A549 (cell line): ENCODE data around the gene LCNL1. TPM values are rescaled to one million over a fixed set of nuclear protein-coding genes. Genes with fewer than 3 reads are reported as not detected.
A peak's percentile ranks its signal among the peaks of the same experiment; 100 is the strongest.

ENCODE experiments used
- ATOH8 ChIP-seq: fragments of 250-450 bp; sonication (Bioruptor Pico); IDR thresholded peaks from 2 replicates; pipeline ENCODE4 v1.5.0; 2020; ENCODE audit warnings: low read depth, mild to moderate bottlenecking, moderate library complexity
- BCL3 ChIP-seq: fragments of >200 bp; sonication (Bioruptor Twin); formaldehyde crosslinking; IDR thresholded peaks from 3 replicates; pipeline ENCODE4 v1.6.1; 2016
- CBX8 ChIP-seq: fragments of 200-600 bp; sonication (generic); IDR thresholded peaks from 2 replicates; pipeline ENCODE4 v1.6.1; 2016
- CEBPB ChIP-seq, 2 experiments: fragments of >200 bp in 1 of 2; sonication (Bioruptor Twin) in 1 of 2; formaldehyde crosslinking in 1 of 2; IDR thresholded peaks; 2 replicates each; pipeline ENCODE4 v1.6.1; 2012 to 2016
- E2F6 ChIP-seq: IDR thresholded peaks from 2 replicates; pipeline ENCODE4 v1.6.1; 2012; ENCODE audit warnings: low read depth, borderline replicate concordance
- EHF ChIP-seq: fragments of 250-450 bp; sonication (Bioruptor Pico); IDR thresholded peaks from 2 replicates; pipeline ENCODE4 v1.5.0; 2020; ENCODE audit warnings: mild to moderate bottlenecking
- EHMT2 ChIP-seq: fragments of 200-600 bp; sonication (generic); IDR thresholded peaks from 2 replicates; pipeline ENCODE4 v1.6.1; 2016; ENCODE audit warnings: antibody characterized with exemption, low read depth, mild to moderate bottlenecking, moderate library complexity
- ESRRA ChIP-seq: fragments of 150-350 bp; IDR thresholded peaks from 2 replicates; pipeline ENCODE4 v1.6.1; 2014; ENCODE audit warnings: mild to moderate bottlenecking, low read length, borderline replicate concordance
- FOSB ChIP-seq: fragments of 250-450 bp; sonication (Bioruptor Pico); IDR thresholded peaks from 2 replicates; pipeline ENCODE4 v1.5.0; 2020; ENCODE audit warnings: mild to moderate bottlenecking, moderate library complexity
- FOSL2 ChIP-seq, 2 experiments: fragments of 450-650 bp in 1 of 2; fragments of >200 bp in 1 of 2; sonication (Bioruptor Twin) in 1 of 2; formaldehyde crosslinking; IDR thresholded peaks; 2 replicates each; pipeline versions ENCODE4 v1.5.0 to v1.6.1; 2016 to 2020; ENCODE audit warnings: mild to moderate bottlenecking in 1 of 2, moderate library complexity in 1 of 2
- GATA3 ChIP-seq: IDR thresholded peaks from 2 replicates; pipeline ENCODE4 v1.6.1; 2012; ENCODE audit warnings: borderline replicate concordance
- HES2 ChIP-seq: fragments of >200 bp; sonication (Bioruptor Twin); formaldehyde crosslinking; IDR thresholded peaks from 2 replicates; pipeline ENCODE4 v1.6.1; 2016
- HMGXB4 ChIP-seq: fragments of 250-450 bp; sonication (Bioruptor Pico); IDR thresholded peaks from 2 replicates; pipeline ENCODE4 v1.5.0; 2021; ENCODE audit warnings: mild to moderate bottlenecking, moderate library complexity, borderline replicate concordance
- MAX ChIP-seq: IDR thresholded peaks from 2 replicates; pipeline ENCODE4 v1.6.1; 2012
- NR3C1 ChIP-seq: fragments of >200 bp; sonication (Bioruptor Twin); formaldehyde crosslinking; IDR thresholded peaks from 3 replicates; pipeline ENCODE4 v1.6.1; 2017
- PBX3 ChIP-seq: IDR thresholded peaks from 2 replicates; pipeline ENCODE4 v1.6.1; 2012
- RARB ChIP-seq: fragments of 250-450 bp; sonication (Bioruptor Pico); IDR thresholded peaks from 2 replicates; pipeline ENCODE4 v1.8.0; 2021; ENCODE audit warnings: mild to moderate bottlenecking, moderate library complexity
- RFX5 ChIP-seq: fragments of 450-650 bp; IDR thresholded peaks from 2 replicates; pipeline ENCODE4 v1.7.1; 2014; ENCODE audit warnings: antibody characterized with exemption, mild to moderate bottlenecking, moderate library complexity
- RNF2 ChIP-seq: fragments of 200-600 bp; sonication (generic); IDR thresholded peaks from 2 replicates; pipeline ENCODE4 v1.6.1; 2016; ENCODE audit warnings: low read depth, mild to moderate bottlenecking, antibody characterized with exemption, moderate library complexity, borderline replicate concordance
- ZC3H11A ChIP-seq: fragments of 450-650 bp; IDR thresholded peaks from 2 replicates; pipeline ENCODE4 v1.6.1; 2014; ENCODE audit warnings: antibody characterized with exemption, mild to moderate bottlenecking
- ZNF302 ChIP-seq: fragments of 250-450 bp; sonication (Bioruptor Pico); IDR thresholded peaks from 2 replicates; pipeline ENCODE4 v1.9.0; 2021; ENCODE audit warnings: inconsistent platforms, mild to moderate bottlenecking, moderate library complexity
- ZSCAN20 ChIP-seq: fragments of 250-450 bp; sonication (Bioruptor Pico); IDR thresholded peaks from 2 replicates; pipeline ENCODE4 v1.8.0; 2022; ENCODE audit warnings: mild to moderate bottlenecking, moderate library complexity
- polyA plus RNA-seq, 4 experiments: library from polyadenylated mRNA; depleted of rRNA in 3 of 4; stranded (reverse); fragments of >200 nt; fragmentation: RNase III in 1 of 4; extraction: RNeasy Plus Mini Kit Qiagen cat#74134 plus additional on column Dnase treatment in 1 of 4; gene quantifications; 2 replicates in 3 of 4; 3 replicates in 1 of 4; pipeline ENCODE4 v1.2.3, GENCODE V29; 2011 to 2017

Gene LCNL1
- polyA plus RNA-seq, 2 of the 4 experiments (the other 2 are of a cell fraction), result 0.08 to 0.19 TPM

- TF ChIP-seq HES2, result no peak
- TF ChIP-seq EHMT2, result no peak
- no peak for TF ChIP-seq ZSCAN20 (CRISPR knock-in tag)
- TF ChIP-seq BCL3, result 0 out of 3 replicates have a peak, but pooled peaks have one; percentile 71
- no peak for TF ChIP-seq EHF
- TF ChIP-seq FOSB (CRISPR knock-in tag), result no peak
- TF ChIP-seq MAX, result peak; percentile 89
- TF ChIP-seq CBX8, result no peak
- no peak for TF ChIP-seq HMGXB4
- no peak for TF ChIP-seq ESRRA
- TF ChIP-seq ZC3H11A, result no peak
- no peak for TF ChIP-seq RARB (CRISPR knock-in tag)
- TF ChIP-seq RNF2, result no peak
- TF ChIP-seq ATOH8, result no peak
- TF ChIP-seq PBX3, result no peak
- TF ChIP-seq ZNF302 (CRISPR knock-in tag), result no peak
- TF ChIP-seq FOSL2 (IDR thresholded peaks at IDR 0.05), result no peak
- no peak for TF ChIP-seq FOSL2 (CRISPR knock-in tag; IDR thresholded peaks at IDR 0.05)
- TF ChIP-seq RFX5, result no peak
- TF ChIP-seq NR3C1, result no peak
- TF ChIP-seq GATA3, result no peak
- no peak for TF ChIP-seq CEBPB (IDR thresholded peaks at IDR 0.05)
- peak; percentile 89 for TF ChIP-seq E2F6
These were observed 9.4 kb downstream of the LCNL1 start, which contains the start of gene PAXX (continued) for GRCh38 chr9:136991993-136992818.
